Measurements from ENCODE around the gene MGST2.

- TF ChIP-seq CTCF (IDR thresholded peaks at IDR 0.05) (no peak), POLR2A (IDR thresholded peaks at IDR 0.05) (no peak)
Measured at GRCh38 chr4:139666735-139667281, 1.2 kb downstream of the MGST2 start.

All from testis (tissue), 2 donors.